Upper lobe of right lung (tissue), 1 donor: Measurements from ENCODE around the gene GRIK3. TPM values are rescaled to one million over a fixed set of nuclear protein-coding genes. Genes with fewer than 3 reads are reported as not detected.

Experiments
- ATAC-seq: fragments of 200-7000 bp; cut with Tn5 transposase; one replicate; pipeline ENCODE4 v1.9.1; 2020; ENCODE audit warnings: mild to moderate bottlenecking, moderate library complexity
- DNase-seq: peaks from one replicate; pipeline ENCODE4 v3.0.0-alpha.2; 2020
- H3K27ac ChIP-seq: fragments of 200-600 bp; one replicate; pipeline ENCODE4 v1.8.0; 2022
- H3K27me3 ChIP-seq: fragments of 200-600 bp; one replicate; pipeline ENCODE4 v1.8.0; 2022; ENCODE audit warnings: mild to moderate bottlenecking
- H3K36me3 ChIP-seq: fragments of 200-600 bp; one replicate; pipeline ENCODE4 v1.8.0; 2022
- H3K4me1 ChIP-seq: fragments of 200-600 bp; one replicate; pipeline ENCODE4 v1.8.0; 2022
- H3K4me3 ChIP-seq: fragments of 200-600 bp; one replicate; pipeline ENCODE4 v1.8.0; 2022; ENCODE audit warnings: mild to moderate bottlenecking
- H3K9me3 ChIP-seq: fragments of 200-600 bp; one replicate; pipeline ENCODE4 v1.8.0; 2022
- intact Hi-C: fragments of 100-400 bp; cut with DNase I; formaldehyde crosslinking; loops from one replicate; pipeline ENCODE4 v1.11.0; 2022
- total RNA-seq: library from RNA; stranded (reverse); fragmentation: NEBNext Ultra II Directional; extraction: Animal tissue kit (Norgen Biotek cat#: 25700); gene quantifications from one replicate; pipeline ENCODE4 v1.2.1, GENCODE V29; 2021
- TF ChIP-seq, protein P1 (sequence below): fragments of 200-600 bp; IDR thresholded peaks from one replicate; pipeline ENCODE4 v1.8.0; 2022; ENCODE audit warnings: antibody characterized with exemption
- donor health status: DM: no; HTN: yes; CAD: no; lungs with severe emphysema.

The GRIK3 gene
- total RNA-seq, 1 donor from 2014 or later: not detected

DNA sequence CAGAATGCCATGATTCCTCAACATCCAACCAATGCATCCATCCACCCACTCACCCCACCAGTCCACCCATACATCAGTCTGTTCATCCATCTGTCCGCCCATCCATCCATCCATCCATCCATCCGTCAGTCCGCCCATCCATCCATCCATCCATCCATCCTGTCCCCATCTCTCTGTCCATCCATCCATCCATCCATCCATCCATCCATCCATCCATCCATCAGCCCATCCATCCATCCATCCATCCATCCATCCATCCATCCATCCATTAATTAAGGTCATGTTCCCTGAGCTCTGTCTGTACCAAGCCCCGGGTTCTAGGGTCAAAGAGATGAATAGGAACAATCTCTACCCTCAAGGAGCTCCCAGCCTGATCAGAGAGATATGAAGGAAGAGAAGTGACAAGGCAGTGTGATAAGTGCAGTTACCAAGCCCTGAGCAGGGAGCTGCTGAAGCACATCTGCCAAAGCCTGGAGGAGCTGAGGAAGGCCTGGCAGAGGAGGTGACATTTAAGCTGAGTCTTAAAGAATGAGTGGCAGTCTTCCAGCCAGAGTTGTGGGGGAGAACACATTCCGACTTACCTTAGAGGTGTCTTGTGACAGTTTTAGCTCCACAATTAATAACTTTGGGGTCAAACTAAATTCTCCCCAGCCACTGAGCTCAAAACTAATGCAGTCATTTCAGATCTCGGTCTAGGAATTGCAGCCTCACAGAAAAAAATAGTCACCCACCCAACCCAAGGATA, 47.9 kb downstream of the GRIK3 start:
- H3K27me3 ChIP-seq: no peaks in the 10 kb centered on the region
- no peak for ATAC-seq
- DNase-seq: no peak
- H3K4me1 ChIP-seq: peaks cover 6% of the 10 kb centered on the region
- H3K9me3 ChIP-seq: no peaks in the 10 kb centered on the region
- TF ChIP-seq, protein P1, sequence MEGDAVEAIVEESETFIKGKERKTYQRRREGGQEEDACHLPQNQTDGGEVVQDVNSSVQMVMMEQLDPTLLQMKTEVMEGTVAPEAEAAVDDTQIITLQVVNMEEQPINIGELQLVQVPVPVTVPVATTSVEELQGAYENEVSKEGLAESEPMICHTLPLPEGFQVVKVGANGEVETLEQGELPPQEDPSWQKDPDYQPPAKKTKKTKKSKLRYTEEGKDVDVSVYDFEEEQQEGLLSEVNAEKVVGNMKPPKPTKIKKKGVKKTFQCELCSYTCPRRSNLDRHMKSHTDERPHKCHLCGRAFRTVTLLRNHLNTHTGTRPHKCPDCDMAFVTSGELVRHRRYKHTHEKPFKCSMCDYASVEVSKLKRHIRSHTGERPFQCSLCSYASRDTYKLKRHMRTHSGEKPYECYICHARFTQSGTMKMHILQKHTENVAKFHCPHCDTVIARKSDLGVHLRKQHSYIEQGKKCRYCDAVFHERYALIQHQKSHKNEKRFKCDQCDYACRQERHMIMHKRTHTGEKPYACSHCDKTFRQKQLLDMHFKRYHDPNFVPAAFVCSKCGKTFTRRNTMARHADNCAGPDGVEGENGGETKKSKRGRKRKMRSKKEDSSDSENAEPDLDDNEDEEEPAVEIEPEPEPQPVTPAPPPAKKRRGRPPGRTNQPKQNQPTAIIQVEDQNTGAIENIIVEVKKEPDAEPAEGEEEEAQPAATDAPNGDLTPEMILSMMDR: no peak
- no peak overlapping the region for H3K4me3 ChIP-seq
- H3K27ac ChIP-seq: no peak overlapping the region
- intact Hi-C loops: no loop called here
- no peaks in the 10 kb centered on the region for H3K36me3 ChIP-seq

DNA sequence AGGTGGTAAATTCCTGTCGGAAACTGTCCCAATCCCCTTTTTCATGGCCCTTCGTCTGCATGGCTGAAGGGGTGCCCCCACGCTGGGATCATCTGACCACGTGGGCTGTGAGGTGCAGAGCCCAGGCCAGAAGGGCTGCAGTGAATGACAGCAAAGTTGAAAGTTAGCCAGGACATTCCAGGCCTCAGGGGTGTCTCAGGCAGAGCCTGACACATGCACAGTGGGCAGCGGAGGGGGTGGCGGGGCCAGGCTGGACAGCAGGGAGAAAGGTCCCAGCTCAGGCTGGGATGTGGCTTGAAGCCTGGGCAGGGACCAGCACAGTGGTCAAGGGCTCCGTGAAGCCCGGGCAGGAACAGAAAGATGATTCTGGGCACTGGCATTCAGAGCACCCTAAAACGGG, 49.6 kb downstream of the GRIK3 start:
- Histone ChIP-seq H3K4me1 (peaks cover 6% of the 10 kb centered on the region), H3K36me3 (no peaks in the 10 kb centered on the region), H3K4me3 (no peak overlapping the region), H3K9me3 (no peaks in the 10 kb centered on the region), H3K27ac (no peak overlapping the region), H3K27me3 (no peaks in the 10 kb centered on the region)
- DNase-seq (no peak), ATAC-seq (no peak)
- TF ChIP-seq, protein P1: no peak
- intact Hi-C loops: no loop called here

DNA sequence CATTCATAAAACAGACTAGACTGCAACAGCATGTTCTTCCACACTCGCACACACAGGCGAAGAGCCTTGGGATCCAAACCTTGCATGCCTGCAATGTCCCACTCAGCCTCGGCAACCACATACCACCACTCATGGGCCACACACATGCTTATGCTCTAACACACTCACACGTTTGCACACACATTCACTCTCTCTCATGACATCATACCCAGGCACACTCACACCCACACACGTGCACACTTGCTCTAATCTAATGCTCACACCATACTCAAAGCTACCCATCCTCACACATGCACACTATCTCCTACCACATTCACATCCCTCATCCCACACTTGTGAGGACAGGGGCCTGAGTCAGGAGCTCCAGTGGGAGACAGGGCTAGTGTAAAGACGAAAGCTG, 50.3 kb downstream of the GRIK3 start:
- Histone ChIP-seq H3K4me1 (peaks cover under 1% of the 10 kb centered on the region), H3K4me3 (no peak overlapping the region), H3K27ac (no peak overlapping the region), H3K36me3 (no peaks in the 10 kb centered on the region), H3K27me3 (no peaks in the 10 kb centered on the region), H3K9me3 (no peaks in the 10 kb centered on the region)
- TF ChIP-seq, protein P1: no peak
- intact Hi-C loops: no loop called here
- DNase-seq (no peak), ATAC-seq (no peak)

DNA sequence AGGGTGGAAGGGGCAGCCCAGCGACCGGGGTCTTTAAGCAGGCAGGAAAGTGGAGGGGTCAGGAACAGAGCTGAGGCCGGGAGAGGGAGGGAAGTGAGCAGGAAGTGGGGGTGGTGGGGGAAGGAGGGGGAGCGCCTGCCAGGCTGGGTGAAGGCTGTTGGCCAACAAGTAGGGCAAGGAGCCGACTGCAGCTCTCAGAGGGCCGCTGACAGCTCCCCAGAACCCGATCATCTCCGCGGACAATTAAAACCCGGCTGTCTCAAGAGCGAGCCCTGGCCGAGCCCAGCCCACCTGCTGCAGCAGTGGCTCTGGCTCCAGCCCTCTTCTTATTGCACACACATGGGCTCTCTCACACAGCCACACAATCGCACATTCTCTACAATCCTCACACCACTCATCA, 51.6 kb downstream of the GRIK3 start:
- Histone ChIP-seq H3K27me3 (no peaks in the 10 kb centered on the region), H3K9me3 (no peaks in the 10 kb centered on the region), H3K4me3 (no peak overlapping the region), H3K27ac (no peak overlapping the region), H3K36me3 (no peaks in the 10 kb centered on the region), H3K4me1 (no peaks in the 10 kb centered on the region)
- DNase-seq (no peak), ATAC-seq (no peak)
- intact Hi-C loops: no loop called here
- TF ChIP-seq, protein P1: no peak

DNA sequence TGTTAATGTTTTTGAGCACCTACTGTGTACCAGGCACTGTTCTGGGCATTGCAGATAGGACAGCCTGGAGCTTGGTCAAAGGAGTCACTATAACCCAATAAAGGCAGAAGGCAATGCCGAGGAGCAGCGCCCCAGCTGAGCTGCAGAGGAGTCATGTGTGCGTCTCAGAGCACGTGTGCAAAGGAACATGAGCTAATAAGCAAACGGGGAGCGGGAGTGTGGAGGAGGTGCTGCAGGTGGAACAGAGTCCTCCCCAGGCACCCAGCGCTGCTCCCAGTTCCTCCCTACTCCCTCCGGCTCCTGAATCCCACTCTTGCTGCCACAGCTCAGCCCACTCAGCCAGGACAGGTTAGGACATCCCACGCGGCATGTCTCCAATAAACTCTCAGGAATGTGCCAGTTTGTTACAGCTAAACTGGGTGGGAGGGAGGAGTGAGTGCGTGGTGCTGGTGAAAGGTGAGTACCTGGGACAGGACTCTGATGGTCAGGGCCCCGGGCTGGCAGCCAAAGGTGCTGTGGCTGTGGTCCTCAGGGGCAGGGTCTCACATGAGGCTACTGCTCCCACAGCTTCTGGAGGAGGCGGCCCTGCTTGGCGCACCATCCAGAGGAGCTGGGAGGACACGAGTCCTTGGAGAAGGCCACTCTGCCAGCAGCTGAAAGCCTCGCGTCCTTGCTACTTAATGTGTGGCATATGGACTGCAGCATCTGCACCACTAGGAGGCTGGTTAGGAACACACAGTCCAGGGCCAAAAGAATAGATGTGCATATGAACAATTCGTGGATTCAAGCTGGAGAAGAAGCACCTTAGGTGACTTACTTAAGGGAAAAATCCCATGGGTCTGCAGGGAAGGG, 52.3 kb downstream of the GRIK3 start:
- Histone ChIP-seq H3K4me1 (no peaks in the 10 kb centered on the region), H3K27ac (no peak overlapping the region), H3K27me3 (no peaks in the 10 kb centered on the region), H3K9me3 (no peaks in the 10 kb centered on the region), H3K4me3 (no peak overlapping the region), H3K36me3 (no peaks in the 10 kb centered on the region)
- ATAC-seq (no peak), DNase-seq (no peak)
- intact Hi-C loops: no loop called here
- TF ChIP-seq, protein P1: no peak
